HG03378 (cell line): ENCODE data around the gene DICER1.
"Not testable (repeated sequence)": the region's sequence is repeated elsewhere in the genome, so short reads cannot be mapped to it uniquely, and the experiment has no call there.

ENCODE experiments used
- ATAC-seq: cut with Tn5 transposase; IDR thresholded peaks from one replicate; pipeline ENCODE4 v1.9.1; 2021; ENCODE audit warnings: mild to moderate bottlenecking, moderate library complexity; ENCODE audit not compliant: unreplicated experiment

Gene DICER1

GRCh38 chr14:95185033-95185766 is 27.9 kb upstream of the DICER1 start:
- no peak for ATAC-seq

- no peak for ATAC-seq
Observed at GRCh38 chr14:95184413-95184790, 27.1 kb upstream of the DICER1 start.

GRCh38 chr14:95183532-95184412 is 26.4 kb upstream of the DICER1 start:
- no peak for ATAC-seq

- no peak for ATAC-seq
Observed at GRCh38 chr14:95183082-95183481, 25.8 kb upstream of the DICER1 start.

- ATAC-seq: no peak
Observed at GRCh38 chr14:95182379-95182778, 25.1 kb upstream of the DICER1 start.

- no peak for ATAC-seq
Observed at GRCh38 chr14:95180966-95181741, 23.8 kb upstream of the DICER1 start.

- ATAC-seq: not testable (repeated sequence)
Observed at GRCh38 chr14:95175670-95176069, 18.3 kb upstream of the DICER1 start.

- ATAC-seq: no peak
Observed at GRCh38 chr14:95174184-95174792, 17.0 kb upstream of the DICER1 start.

GRCh38 chr14:95173518-95173917 is 16.2 kb upstream of the DICER1 start:
- no peak for ATAC-seq

- ATAC-seq: no peak
Observed at GRCh38 chr14:95167177-95167576, 9.8 kb upstream of the DICER1 start.

- ATAC-seq: no peak
Observed at GRCh38 chr14:95165517-95165916, 8.2 kb upstream of the DICER1 start.

GRCh38 chr14:95164506-95164905 is 7.2 kb upstream of the DICER1 start:
- no peak for ATAC-seq

- ATAC-seq: no peak
Observed at GRCh38 chr14:95163666-95164065, 6.3 kb upstream of the DICER1 start.

GRCh38 chr14:95163132-95163531 is 5.8 kb upstream of the DICER1 start:
- ATAC-seq: no peak

GRCh38 chr14:95162641-95163040 is 5.3 kb upstream of the DICER1 start:
- no peak for ATAC-seq

GRCh38 chr14:95157048-95157326 is 342 bp downstream of the DICER1 start:
- ATAC-seq: peak; percentile 19

GRCh38 chr14:95156161-95157047 is 925 bp downstream of the DICER1 start:
- peak; percentile 19 for ATAC-seq

GRCh38 chr14:95155045-95155444 is 2.3 kb downstream of the DICER1 start:
- ATAC-seq: no peak

GRCh38 chr14:95153866-95154265 is 3.5 kb downstream of the DICER1 start:
- no peak for ATAC-seq

GRCh38 chr14:95151561-95151960 is 5.8 kb downstream of the DICER1 start:
- no peak for ATAC-seq
